Parathyroid adenoma (tissue), 2 donors: ENCODE data around the gene STARD13.

Experiments
- H2AFZ ChIP-seq: fragments of 300-600 bp; sonication (generic); one replicate; pipeline ENCODE4 v1.7.0; 2017; ENCODE audit warnings: antibody characterized with exemption, mild to moderate bottlenecking
- H3K27ac ChIP-seq: fragments of 300-600 bp; sonication (generic); one replicate; pipeline ENCODE4 v1.7.0; 2017
- H3K27me3 ChIP-seq: fragments of 300-600 bp; sonication (generic); one replicate; pipeline ENCODE4 v1.7.0; 2017; ENCODE audit warnings: low read length; ENCODE audit not compliant: control insufficient read depth, insufficient read depth
- H3K36me3 ChIP-seq: fragments of 300-600 bp; sonication (generic); one replicate; pipeline ENCODE4 v1.7.0; 2017; ENCODE audit warnings: low read length; ENCODE audit not compliant: control insufficient read depth, insufficient read depth
- H3K4me1 ChIP-seq: fragments of 300-600 bp; sonication (generic); one replicate; pipeline ENCODE4 v1.7.0; 2017; ENCODE audit warnings: control low read depth
- H3K4me2 ChIP-seq: fragments of 300-600 bp; sonication (generic); one replicate; pipeline ENCODE4 v1.7.0; 2017; ENCODE audit warnings: low read length
- H3K4me3 ChIP-seq: fragments of 300-600 bp; sonication (generic); one replicate; pipeline ENCODE4 v1.7.0; 2017; ENCODE audit warnings: low read depth, low read length
- H3K79me2 ChIP-seq: fragments of 300-600 bp; sonication (generic); one replicate; pipeline ENCODE4 v1.7.0; 2017; ENCODE audit warnings: control low read depth
- H3K9ac ChIP-seq: fragments of 300-600 bp; sonication (generic); one replicate; pipeline ENCODE4 v1.7.0; 2017; ENCODE audit warnings: mild to moderate bottlenecking
- H3K9me3 ChIP-seq: fragments of 300-600 bp; sonication (generic); one replicate; pipeline ENCODE4 v1.7.0; 2017; ENCODE audit warnings: low read length; ENCODE audit not compliant: control insufficient read depth
- CTCF ChIP-seq: fragments of 300-600 bp; sonication (generic); IDR thresholded peaks from one replicate; pipeline ENCODE4 v1.7.0; 2017; ENCODE audit warnings: antibody characterized with exemption, mild to moderate bottlenecking
- donor health status: primary hyperparathyroidism.

Gene STARD13

GRCh38 chr13:33057019-33057780 is 228.4 kb downstream of the STARD13 start:
- peaks cover 7% of the 10 kb centered on the region for H3K79me2 ChIP-seq
- H3K9me3 ChIP-seq = no peaks in the 10 kb centered on the region
- H3K27ac ChIP-seq = peak overlapping the region; percentile 76
- H3K4me2 ChIP-seq = peak overlapping the region; percentile 10
- no peaks in the 10 kb centered on the region for H3K36me3 ChIP-seq
- no peaks in the 10 kb centered on the region for H3K27me3 ChIP-seq
- peaks cover 10% of the 10 kb centered on the region for H3K4me1 ChIP-seq
- no peak for TF ChIP-seq CTCF
- H2AFZ ChIP-seq = no peak overlapping the region
- H3K4me3 ChIP-seq = no peak overlapping the region
- no peak overlapping the region for H3K9ac ChIP-seq

- no peak for TF ChIP-seq CTCF
- peak overlapping the region; percentile 37 for H3K27ac ChIP-seq
Observed at GRCh38 chr13:33053397-33054066, 232.0 kb downstream of the STARD13 start.

More at GRCh38 chr13:33053397-33054066, 232.0 kb downstream of the STARD13 start:
- peaks cover 20% of the 10 kb centered on the region for H3K4me1 ChIP-seq
- H2AFZ ChIP-seq = no peak overlapping the region
- no peak overlapping the region for H3K4me2 ChIP-seq
- H3K36me3 ChIP-seq = no peaks in the 10 kb centered on the region
- H3K4me3 ChIP-seq = no peak overlapping the region
- no peaks in the 10 kb centered on the region for H3K27me3 ChIP-seq
- no peak overlapping the region for H3K9ac ChIP-seq
- peaks cover 18% of the 10 kb centered on the region for H3K79me2 ChIP-seq
- H3K9me3 ChIP-seq = no peaks in the 10 kb centered on the region
